Measurements from ENCODE around the gene EPHB4.

DNA sequence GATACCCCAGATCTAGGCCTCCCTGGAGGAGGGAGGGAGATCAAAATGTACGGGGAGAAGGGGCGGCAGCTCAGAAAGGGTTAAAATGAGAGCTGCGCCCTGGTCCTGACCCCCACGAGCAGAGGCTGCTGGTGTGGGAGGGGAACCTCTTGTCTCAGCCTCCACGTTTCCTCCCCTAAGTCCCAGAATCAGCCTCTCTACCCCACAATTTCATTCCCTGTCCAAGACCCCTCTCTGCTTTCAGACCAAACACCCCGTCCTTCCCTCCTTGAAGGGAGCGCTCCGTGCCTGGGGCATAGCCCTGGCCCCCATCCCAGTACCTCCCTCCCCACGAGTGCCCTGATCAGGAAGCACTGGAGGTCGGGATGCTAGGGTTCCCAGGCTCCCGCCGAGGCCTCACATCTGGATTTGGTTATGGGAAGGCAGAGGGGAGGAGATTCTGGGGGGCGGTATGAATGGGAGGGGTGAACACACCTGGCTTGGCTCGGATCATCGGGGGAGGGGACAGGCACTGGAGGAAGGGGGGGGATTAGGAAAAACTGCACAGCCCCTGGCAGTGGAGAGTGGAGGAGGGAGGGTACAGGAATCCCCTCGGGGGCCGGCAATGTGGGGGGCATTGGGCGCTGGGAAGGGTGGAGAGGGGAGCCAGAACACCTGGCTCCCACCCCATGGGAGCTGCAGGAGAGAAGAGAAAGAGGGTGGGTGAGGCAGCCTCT lies 2.7 kb downstream of the EPHB4 start:
- TF ChIP-seq POLR2A (IDR thresholded peaks at IDR 0.05) (no peak), CTCF (IDR thresholded peaks at IDR 0.05) (no peak), POLR2AphosphoS5 (IDR thresholded peaks at IDR 0.05) (no peak)

Measured in breast epithelium (tissue), 3 donors.